K562 (cell line): ENCODE results near the gene GPR15LG.

Experiments used
- CTCF ChIP-seq, 3 experiments: IDR thresholded peaks in 2 of 3; conservative IDR thresholded peaks in 1 of 3; 2 replicates each; pipeline ENCODE4 v1.5.1; 2011 to 2012; ENCODE audit warnings: low read length in 3 of 3, mild to moderate bottlenecking in 3 of 3, control low read depth in 2 of 3, improper control_type of control experiment in 1 of 3, inconsistent platforms in 1 of 3, low read depth in 1 of 3, mixed read lengths in 1 of 3, moderate library complexity in 1 of 3; ENCODE audit not compliant: insufficient read depth in 2 of 3
- E2F5 ChIP-seq: sonication (generic); formaldehyde crosslinking; IDR thresholded peaks from 2 replicates; pipeline ENCODE4 v1.8.0; 2022; ENCODE audit warnings: mild to moderate bottlenecking, missing genetic modification reagents
- JUND ChIP-seq, 2 experiments: IDR thresholded peaks; 2 replicates in 1 of 2; 3 replicates in 1 of 2; pipeline ENCODE4 v1.6.1; 2011; ENCODE audit warnings: borderline replicate concordance in 2 of 2, low read depth in 2 of 2, low read length in 2 of 2, improper control_type of control experiment in 1 of 2, missing biosample characterization in 1 of 2, missing genetic modification characterization in 1 of 2, missing genetic modification reagents in 1 of 2
- MED1 ChIP-seq: sonication (generic); formaldehyde crosslinking; IDR thresholded peaks from 2 replicates; pipeline ENCODE4 v1.8.1; 2023; ENCODE audit warnings: missing genetic modification reagents, borderline replicate concordance
- POLR2AphosphoS5 ChIP-seq: IDR thresholded peaks from 2 replicates; pipeline ENCODE4 v1.6.1; 2011; ENCODE audit warnings: mild to moderate bottlenecking, low read depth, low read length, moderate library complexity; ENCODE audit not compliant: control insufficient read depth, insufficient read depth
- REST ChIP-seq, 2 experiments: fragments of 450-650 bp; formaldehyde crosslinking in 1 of 2; IDR thresholded peaks; 2 replicates each; pipeline versions ENCODE4 v1.4.0 to v1.6.1; 2014 to 2020; ENCODE audit warnings: mild to moderate bottlenecking in 2 of 2, borderline replicate concordance in 1 of 2, low read depth in 1 of 2
- SIN3B ChIP-seq: fragments of 450-650 bp; IDR thresholded peaks from 2 replicates; pipeline ENCODE4 v1.6.1; 2017; ENCODE audit warnings: low read depth, mild to moderate bottlenecking, moderate library complexity
- U2AF2 ChIP-seq: fragments of 200-400 bp; formaldehyde crosslinking; optimal IDR thresholded peaks from 2 replicates; pipeline ENCODE3; 2017; ENCODE audit warnings: low read depth, mild to moderate bottlenecking, low read length
- USF1 ChIP-seq: sonication (generic); formaldehyde crosslinking; IDR thresholded peaks from 2 replicates; pipeline ENCODE4 v1.9.0; 2022; ENCODE audit warnings: mild to moderate bottlenecking, missing genetic modification reagents
- ZC3H4 ChIP-seq: sonication (generic); formaldehyde crosslinking; IDR thresholded peaks from 2 replicates; pipeline ENCODE4 v1.9.0; 2021; ENCODE audit warnings: missing genetic modification reagents, borderline replicate concordance
- ZFP91 ChIP-seq: sonication (generic); formaldehyde crosslinking; IDR thresholded peaks from 2 replicates; pipeline ENCODE4 v1.8.0; 2022; ENCODE audit warnings: mild to moderate bottlenecking, missing genetic modification reagents
- ZZZ3 ChIP-seq: fragments of 450-650 bp; IDR thresholded peaks from 2 replicates; pipeline ENCODE4 v1.6.1; 2016; ENCODE audit warnings: antibody characterized with exemption, mild to moderate bottlenecking, moderate library complexity

- TF ChIP-seq USF1 (CRISPR knock-in tag) (no peak), ZFP91 (CRISPR knock-in tag) (no peak), CTCF (IDR thresholded peaks at IDR 0.05 in 2 of 3, conservative IDR thresholded peaks at IDR 0.05 in 1 of 3; ENCODE audit: insufficient read depth in 2 of 3, low read depth in 1 of 3, low read length in 3 of 3) (no peak), ZZZ3 (no peak), REST (IDR thresholded peaks at IDR 0.05; ENCODE audit: borderline replicate concordance) (no peak), REST (CRISPR knock-in tag; IDR thresholded peaks at IDR 0.05; ENCODE audit: low read depth) (no peak), SIN3B (no peak), POLR2AphosphoS5 (no peak), U2AF2 (no peak), MED1 (CRISPR knock-in tag) (no peak), JUND (IDR thresholded peaks at IDR 0.05; ENCODE audit: borderline replicate concordance, low read depth, low read length) (no peak), JUND (tag; IDR thresholded peaks at IDR 0.05; ENCODE audit: borderline replicate concordance, low read depth, low read length) (no peak), ZC3H4 (CRISPR knock-in tag) (no peak), E2F5 (CRISPR knock-in tag) (no peak)
Observed at GRCh38 chr10:84205853-84206525, 32.4 kb downstream of the GPR15LG start.
